H1 (cell line): ENCODE data around the gene SEZ6L. TPM values are rescaled to one million over a fixed set of nuclear protein-coding genes. Genes with fewer than 3 reads are reported as not detected.

Experiments
- CHD1 ChIP-seq: IDR thresholded peaks from 2 replicates; pipeline ENCODE4 v1.6.1; 2012; ENCODE audit warnings: low read depth, low read length, improper control_type of control experiment
- CHD7 ChIP-seq: fragments of 300-600 bp; sonication (generic); IDR thresholded peaks from 2 replicates; pipeline ENCODE4 v1.7.1; 2012; ENCODE audit warnings: low read length, moderate library complexity, mild to moderate bottlenecking, inconsistent platforms; ENCODE audit not compliant: insufficient replicate concordance
- FOSL1 ChIP-seq: IDR thresholded peaks from 2 replicates; pipeline ENCODE4 v1.6.1; 2011; ENCODE audit warnings: mild to moderate bottlenecking, low read depth, low read length, moderate library complexity; ENCODE audit not compliant: insufficient read depth
- MAX ChIP-seq: IDR thresholded peaks from 2 replicates; pipeline ENCODE4 v1.6.1; 2012; ENCODE audit warnings: inconsistent platforms
- RBBP5 ChIP-seq: IDR thresholded peaks from 2 replicates; pipeline ENCODE4 v1.7.1; 2012; ENCODE audit warnings: low read depth, mild to moderate bottlenecking, inconsistent platforms, low read length, moderate library complexity, borderline replicate concordance
- RNF2 ChIP-seq: fragments of 200-900, 300-1000 bp; sonication (generic); IDR thresholded peaks from 2 replicates; pipeline ENCODE4 v1.7.1; 2016; ENCODE audit warnings: borderline replicate concordance, low read depth, mild to moderate bottlenecking, antibody characterized with exemption, low read length; ENCODE audit not compliant: poor library complexity, severe bottlenecking; ENCODE audit errors: missing control alignments
- polyA plus RNA-seq, 7 experiments: library from polyadenylated mRNA; depleted of rRNA in 3 of 7; stranded (reverse) in 5 of 7; unstranded in 2 of 7; fragments of >200 nt in 5 of 7; fragments of 200-250 nt in 2 of 7; gene quantifications; 1 replicate in 5 of 7; 2 replicates in 1 of 7; 4 replicates in 1 of 7; pipeline versions ENCODE4 v1.2.1 to v1.2.3, GENCODE V29; 2011 to 2013; ENCODE audit warnings: missing spikeins in 2 of 7, mixed read lengths in 2 of 7
- total RNA-seq: library from RNA; stranded (reverse); fragmentation: NEBNext Ultra II Directional; extraction: Animal tissue kit (Norgen Biotek cat#: 25700); gene quantifications from 2 replicates; pipeline ENCODE4 v1.2.1, GENCODE V29; 2021

The SEZ6L gene
- total and polyA plus RNA-seq, 2 of the 8 experiments (the other 6 are each of a cell fraction or from before 2014, with no cell fraction given), result 0.06 to 0.33 TPM

GRCh38 chr22:26127126-26127525 is 42.1 kb upstream of the SEZ6L start (continued):
- TF ChIP-seq CHD7, result no peak
- no peak for TF ChIP-seq FOSL1
- no peak for TF ChIP-seq MAX
- TF ChIP-seq RBBP5, result no peak
- TF ChIP-seq RNF2, result no peak
- TF ChIP-seq CHD1, result no peak
- TF ChIP-seq, all 59 proteins: peak for 0
